Measurements from ENCODE around the gene GARIN5A. TPM values are rescaled to one million over a fixed set of nuclear protein-coding genes. Genes with fewer than 3 reads are reported as not detected.

GARIN5A gene
- total and polyA plus RNA-seq, 2 experiments from 2014 or later = 13.3 to 25.0 TPM

DNA sequence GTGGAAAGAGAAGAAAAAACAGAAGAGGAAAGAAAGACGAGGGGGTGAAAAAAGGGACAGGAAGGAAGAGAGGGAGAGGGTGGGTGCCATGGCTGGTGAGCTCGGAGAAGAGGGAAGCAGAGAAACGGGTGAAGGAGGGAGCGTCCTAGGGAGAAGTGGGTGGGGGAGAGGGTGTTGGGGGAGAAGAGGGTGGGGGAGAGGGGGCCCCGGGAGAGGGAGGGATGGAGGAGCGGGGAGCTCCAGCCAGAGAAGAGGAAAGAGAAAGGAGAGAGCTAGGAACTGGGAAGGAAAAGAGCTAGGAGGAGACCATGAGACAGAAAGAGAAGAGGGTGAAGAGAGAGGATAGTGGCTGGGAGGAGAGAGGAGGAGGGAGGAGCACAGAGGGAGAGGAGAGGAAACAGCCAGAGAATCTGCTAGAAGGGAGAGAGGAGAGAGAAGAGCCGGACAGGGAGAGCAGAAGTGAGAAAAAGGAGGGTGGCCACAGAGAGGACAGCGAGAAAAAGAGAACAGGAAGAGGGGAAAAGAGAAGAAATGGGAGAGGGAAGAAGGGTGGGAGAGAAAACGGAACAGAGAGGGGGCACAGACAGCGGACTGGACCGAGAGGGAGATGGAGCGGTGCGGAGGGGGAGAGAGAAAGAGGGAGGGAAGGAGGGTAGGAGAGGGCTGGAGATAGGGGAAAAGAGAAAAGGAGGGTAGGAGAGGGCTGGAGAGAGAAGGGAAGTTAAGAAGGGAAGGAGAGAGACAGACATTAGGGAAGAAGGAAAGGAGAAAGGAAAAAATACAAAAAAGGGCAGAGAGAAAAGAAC lies 11.9 kb upstream of the GARIN5A start:
- no peaks in the 10 kb centered on the region for H3K79me2 ChIP-seq (replicated peaks; ENCODE audit: insufficient read depth)
- H4K20me1 ChIP-seq (replicated peaks; ENCODE audit: insufficient read depth) = no peaks in the 10 kb centered on the region
- no peak overlapping the region; the same call in 1 of the 2 replicates for H3K4me3 ChIP-seq
- 0 out of 2 replicates have a peak, but pooled peaks cover 4% of the 10 kb centered on the region for H3F3A ChIP-seq (replicated peaks; ENCODE audit: low read depth)
- Mint-ChIP-seq H3K27me3 (ENCODE audit: insufficient read depth, low read depth, poor library complexity) (peaks cover 5% of the 10 kb centered on the region), H3K4me3 (no peak overlapping the region), H3K9me3 (peaks cover 99% of the 10 kb centered on the region), H3K27ac (no peak overlapping the region), H3K4me1 (no peaks in the 10 kb centered on the region; the same call in 2 of the 3 replicates), H3K36me3 (ENCODE audit: low read depth) (peaks cover 57% of the 10 kb centered on the region)
- H3K4me1 ChIP-seq (ENCODE audit: insufficient read depth) = peaks cover 19% of the 10 kb centered on the region; the same call in 1 of the 2 replicates
- no peak overlapping the region for H3K27ac ChIP-seq (ENCODE audit: low read depth)
- TF ChIP-seq EZH2 (IDR thresholded peaks at IDR 0.05; ENCODE audit: low read depth, unreplicated experiment) (no peak), POLR2AphosphoS5 (IDR thresholded peaks at IDR 0.05; ENCODE audit: low read depth) (no peak), STAT1 (IDR thresholded peaks at IDR 0.05; ENCODE audit: unreplicated experiment) (no peak)
- peaks cover 69% of the 10 kb centered on the region for H3K27me3 ChIP-seq (ENCODE audit: insufficient read depth)
- H3K36me3 ChIP-seq (ENCODE audit: insufficient read depth) = peaks cover 9% of the 10 kb centered on the region
- no peak for ATAC-seq
- no peaks in the 10 kb centered on the region for H3K9me2 ChIP-seq (ENCODE audit: insufficient read depth)
- H3K4me2 ChIP-seq = peak overlapping the region; percentile 69; the same call in 1 of the 2 replicates
- no peak overlapping the region for H2AFZ ChIP-seq
- no peak for DNase-seq (ENCODE audit: low spot score)

GRCh38 chr19:50486823-50487515 lies 10.3 kb upstream of the GARIN5A start:
- Mint-ChIP-seq H3K4me3 (no peak overlapping the region), H3K27me3 (ENCODE audit: insufficient read depth, low read depth, poor library complexity) (peaks cover 5% of the 10 kb centered on the region), H3K4me1 (no peaks in the 10 kb centered on the region; the same call in 2 of the 3 replicates), H3K36me3 (ENCODE audit: low read depth) (peaks cover 62% of the 10 kb centered on the region), H3K9me3 (peaks cover 99% of the 10 kb centered on the region), H3K27ac (no peak overlapping the region)
- no peak overlapping the region for H3K4me2 ChIP-seq
- ATAC-seq (no peak), DNase-seq (ENCODE audit: low spot score) (peak; percentile 97)
- no peaks in the 10 kb centered on the region for H4K20me1 ChIP-seq (replicated peaks; ENCODE audit: insufficient read depth)
- no peak overlapping the region for H3K4me3 ChIP-seq
- 0 out of 2 replicates have a peak, but pooled peaks cover 4% of the 10 kb centered on the region for H3F3A ChIP-seq (replicated peaks; ENCODE audit: low read depth)
- H2AFZ ChIP-seq = no peak overlapping the region
- no peaks in the 10 kb centered on the region for H3K9me2 ChIP-seq (ENCODE audit: insufficient read depth)
- peaks cover 9% of the 10 kb centered on the region for H3K36me3 ChIP-seq (ENCODE audit: insufficient read depth)
- no peaks in the 10 kb centered on the region for H3K79me2 ChIP-seq (replicated peaks; ENCODE audit: insufficient read depth)
- no peak overlapping the region for H3K27ac ChIP-seq (ENCODE audit: low read depth)
- peaks cover 54% of the 10 kb centered on the region for H3K27me3 ChIP-seq (ENCODE audit: insufficient read depth)
- H3K4me1 ChIP-seq (ENCODE audit: insufficient read depth) = peaks cover 19% of the 10 kb centered on the region; the same call in 1 of the 2 replicates
- TF ChIP-seq ZNF114 (CRISPR knock-in tag; IDR thresholded peaks at IDR 0.05) (no peak), POLR2AphosphoS5 (IDR thresholded peaks at IDR 0.05; ENCODE audit: low read depth) (0 out of 2 replicates have a peak, but pooled peaks have one; percentile 26), CTCF (conservative IDR thresholded peaks at IDR 0.05; ENCODE audit: low read depth in 2 of 2) (peak; percentile 91 to 99)
